LNCaP clone FGC (cell line): Measurements from ENCODE around the gene PRDM16.

Source experiments
- DNase-seq: peaks from one replicate; pipeline ENCODE4 v3.0.0-alpha.2; 2011; ENCODE audit warnings: low read depth
- H3K4me3 ChIP-seq: 2 replicates; pipeline ENCODE4 v1.5.1; 2011; ENCODE audit warnings: mild to moderate bottlenecking, low read depth, low read length, control low read depth
- TF ChIP-seq, protein P1 (sequence below): IDR thresholded peaks from 2 replicates; pipeline ENCODE4 v1.5.1; 2012; ENCODE audit warnings: mild to moderate bottlenecking; ENCODE audit not compliant: control insufficient read depth, insufficient read depth; ENCODE audit errors: extremely low read depth

The PRDM16 gene

GRCh38 chr1:3037281-3038040, 31.5 kb upstream of the PRDM16 start:
- no peak for DNase-seq
- TF ChIP-seq, protein P1, sequence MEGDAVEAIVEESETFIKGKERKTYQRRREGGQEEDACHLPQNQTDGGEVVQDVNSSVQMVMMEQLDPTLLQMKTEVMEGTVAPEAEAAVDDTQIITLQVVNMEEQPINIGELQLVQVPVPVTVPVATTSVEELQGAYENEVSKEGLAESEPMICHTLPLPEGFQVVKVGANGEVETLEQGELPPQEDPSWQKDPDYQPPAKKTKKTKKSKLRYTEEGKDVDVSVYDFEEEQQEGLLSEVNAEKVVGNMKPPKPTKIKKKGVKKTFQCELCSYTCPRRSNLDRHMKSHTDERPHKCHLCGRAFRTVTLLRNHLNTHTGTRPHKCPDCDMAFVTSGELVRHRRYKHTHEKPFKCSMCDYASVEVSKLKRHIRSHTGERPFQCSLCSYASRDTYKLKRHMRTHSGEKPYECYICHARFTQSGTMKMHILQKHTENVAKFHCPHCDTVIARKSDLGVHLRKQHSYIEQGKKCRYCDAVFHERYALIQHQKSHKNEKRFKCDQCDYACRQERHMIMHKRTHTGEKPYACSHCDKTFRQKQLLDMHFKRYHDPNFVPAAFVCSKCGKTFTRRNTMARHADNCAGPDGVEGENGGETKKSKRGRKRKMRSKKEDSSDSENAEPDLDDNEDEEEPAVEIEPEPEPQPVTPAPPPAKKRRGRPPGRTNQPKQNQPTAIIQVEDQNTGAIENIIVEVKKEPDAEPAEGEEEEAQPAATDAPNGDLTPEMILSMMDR, result no peak
- H3K4me3 ChIP-seq, result no peak overlapping the region

DNA sequence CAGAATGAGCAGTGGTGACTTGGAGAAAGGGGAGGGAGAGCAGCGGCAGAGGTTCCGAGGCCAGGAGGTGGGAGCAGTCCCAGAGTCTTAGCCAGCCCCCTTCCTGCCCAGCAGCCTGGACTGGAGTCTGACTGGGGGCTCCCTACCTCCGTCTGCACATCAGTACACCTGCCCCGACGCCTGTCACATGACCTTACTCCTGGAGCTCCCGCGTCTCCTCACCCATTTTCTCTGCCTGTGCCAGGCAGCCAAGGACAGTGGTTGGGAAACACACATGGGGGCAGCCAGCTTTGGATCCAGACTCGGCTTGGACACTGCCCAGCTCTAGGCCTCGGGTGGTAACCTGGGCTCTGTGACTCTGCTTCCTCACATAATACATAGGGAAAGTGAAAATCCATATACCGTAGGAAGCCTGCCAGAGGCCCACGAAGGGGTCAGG, 30.9 kb upstream of the PRDM16 start:
- TF ChIP-seq, protein P1, result no peak

GRCh38 chr1:3038571-3039181, 30.3 kb upstream of the PRDM16 start:
- TF ChIP-seq, protein P1, result no peak

More for the DNA sequence above, 30.9 kb upstream of the PRDM16 start:
- DNase-seq, result no peak
- no peak overlapping the region for H3K4me3 ChIP-seq

DNA sequence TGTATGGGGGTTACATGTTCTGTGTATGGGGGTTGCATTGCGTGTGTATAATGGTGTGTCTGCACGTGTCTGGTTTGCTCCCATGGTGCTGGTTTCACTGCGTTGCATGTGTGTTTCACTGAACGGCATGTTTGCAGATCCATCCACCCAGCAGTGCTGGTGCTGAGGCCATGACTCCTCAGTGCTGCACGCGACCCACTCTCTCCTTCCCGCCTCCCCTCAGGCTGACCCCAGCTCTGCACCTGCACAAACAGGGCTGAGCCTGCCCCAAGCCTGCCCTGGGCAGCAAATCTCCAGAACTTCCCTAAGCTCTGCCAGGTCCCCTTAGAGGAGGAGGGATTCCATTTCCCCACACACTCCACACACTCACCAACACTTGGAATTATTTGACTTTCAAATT, 29.0 kb upstream of the PRDM16 start:
- H3K4me3 ChIP-seq, result no peak overlapping the region
- TF ChIP-seq, protein P1, result no peak
- DNase-seq, result no peak

More at GRCh38 chr1:3038571-3039181, 30.3 kb upstream of the PRDM16 start:
- DNase-seq, result no peak
- H3K4me3 ChIP-seq, result no peak overlapping the region

GRCh38 chr1:3042481-3042880, 26.5 kb upstream of the PRDM16 start:
- H3K4me3 ChIP-seq, result no peak overlapping the region
- DNase-seq, result no peak
- TF ChIP-seq, protein P1, result no peak

- DNase-seq, result no peak
- TF ChIP-seq, protein P1, result no peak
- no peak overlapping the region for H3K4me3 ChIP-seq
Observed at GRCh38 chr1:3049164-3049563, 19.8 kb upstream of the PRDM16 start.
